HPDE6-E6E7 (cell line): Measurements from ENCODE around the gene CC2D2B.
"Not testable (repeated sequence)": the region's sequence is repeated elsewhere in the genome, so short reads cannot be mapped to it uniquely, and the experiment has no call there.

Source experiments
- DNase-seq: peaks from one replicate; pipeline ENCODE4 v3.0.0; 2011; ENCODE audit warnings: missing footprints; ENCODE audit errors: extremely low spot score

The CC2D2B gene

GRCh38 chr10:96017191-96017687 lies 109.5 kb downstream of the CC2D2B start:
- peak; percentile 69 for DNase-seq

GRCh38 chr10:96021332-96021731 lies 113.6 kb downstream of the CC2D2B start:
- DNase-seq, result no peak

DNA sequence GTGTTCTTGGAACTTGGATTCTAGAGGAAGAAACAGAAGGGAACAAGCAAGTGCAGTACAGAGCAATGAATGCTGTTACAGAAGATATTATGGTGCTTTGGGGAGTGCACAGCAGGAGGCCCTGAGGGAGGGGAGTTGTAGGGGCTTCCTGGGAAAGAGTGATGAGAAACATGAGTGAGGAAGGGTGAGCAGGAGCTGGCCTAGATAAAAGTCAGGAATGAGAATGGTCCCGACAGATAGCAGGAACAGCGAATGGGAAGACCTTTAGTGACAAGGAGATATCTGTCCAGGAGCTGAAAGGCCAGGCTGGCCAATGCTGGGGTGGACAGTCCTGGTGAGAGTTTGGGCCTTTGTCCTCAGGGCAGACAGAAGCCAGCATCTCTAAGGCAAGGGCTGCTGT lies 115.0 kb downstream of the CC2D2B start:
- DNase-seq, result no peak

GRCh38 chr10:96023168-96023567 lies 115.4 kb downstream of the CC2D2B start:
- DNase-seq, result no peak

DNA sequence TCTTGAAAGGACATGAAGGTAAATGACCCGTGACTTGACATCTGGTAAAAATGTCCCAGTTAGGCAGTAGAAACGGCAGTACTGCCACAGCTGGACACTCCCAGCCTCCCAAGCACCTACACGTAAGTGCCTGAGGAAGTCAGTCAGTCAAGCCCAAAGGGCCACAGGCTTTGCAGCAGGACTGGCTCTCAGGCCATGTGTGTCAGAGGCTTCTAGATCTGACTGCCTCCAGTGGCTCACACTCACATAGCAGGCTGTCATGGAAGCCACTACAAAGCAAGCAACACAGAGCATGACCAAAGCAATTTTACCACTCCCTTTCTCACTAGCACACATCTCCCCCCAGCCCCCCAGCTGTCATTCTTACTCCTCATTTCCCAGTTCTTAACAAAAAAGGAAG lies 117.8 kb downstream of the CC2D2B start:
- peak; percentile 28 for DNase-seq

DNA sequence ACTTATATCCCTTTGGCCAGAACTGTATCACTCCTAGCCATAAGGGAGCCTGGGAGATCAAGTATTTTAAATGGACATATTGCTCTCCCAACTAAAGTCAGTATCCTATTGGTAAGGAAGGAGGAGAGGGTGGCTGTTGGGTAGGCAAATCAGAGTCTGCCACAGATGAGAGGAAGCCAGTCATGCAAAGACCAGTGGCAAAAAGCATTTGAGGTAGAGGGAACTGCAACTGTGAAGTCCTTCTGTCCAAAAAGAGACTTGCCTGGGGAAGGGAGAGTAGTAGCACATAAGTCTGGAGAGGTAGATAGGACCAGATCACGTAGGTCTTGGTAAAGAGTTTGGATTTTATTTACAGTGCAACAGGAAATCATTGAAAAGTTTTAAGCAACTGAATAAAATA lies 126.8 kb downstream of the CC2D2B start:
- no peak for DNase-seq

GRCh38 chr10:96038476-96039387 lies 131.0 kb downstream of the CC2D2B start:
- DNase-seq, result no peak

GRCh38 chr10:96041146-96041545 lies 133.4 kb downstream of the CC2D2B start:
- DNase-seq, result no peak

- DNase-seq, result peak; percentile 97
Measured at GRCh38 chr10:96043033-96043892, 135.5 kb downstream of the CC2D2B start, which contains the start of gene CCNJ. CCNJ (plus strand) TSS chr10:96043583; CDS start chr10:96044394, 811 bp downstream.

GRCh38 chr10:96043893-96044715 lies 136.3 kb downstream of the CC2D2B start:
- DNase-seq, result peak; percentile 47

DNA sequence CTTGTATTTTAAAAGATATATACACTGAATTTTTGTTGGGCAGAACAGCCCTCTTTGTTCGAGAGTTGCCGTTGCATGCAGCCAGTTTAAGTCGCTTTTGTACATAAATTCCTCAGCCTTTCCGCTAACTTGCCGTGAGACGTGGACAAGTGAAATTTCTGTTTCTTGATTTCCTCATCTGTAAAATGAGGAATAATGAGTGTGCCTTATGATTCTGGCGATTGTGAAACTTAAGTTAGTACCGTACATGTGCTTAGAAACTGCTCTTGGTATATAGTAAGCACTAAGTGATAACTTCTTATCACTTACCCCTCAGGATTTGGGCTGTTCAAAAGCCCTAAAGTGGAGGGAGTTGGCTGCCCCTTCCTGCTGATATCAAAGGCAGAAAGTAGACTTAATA lies 137.0 kb downstream of the CC2D2B start:
- DNase-seq, result no peak

DNA sequence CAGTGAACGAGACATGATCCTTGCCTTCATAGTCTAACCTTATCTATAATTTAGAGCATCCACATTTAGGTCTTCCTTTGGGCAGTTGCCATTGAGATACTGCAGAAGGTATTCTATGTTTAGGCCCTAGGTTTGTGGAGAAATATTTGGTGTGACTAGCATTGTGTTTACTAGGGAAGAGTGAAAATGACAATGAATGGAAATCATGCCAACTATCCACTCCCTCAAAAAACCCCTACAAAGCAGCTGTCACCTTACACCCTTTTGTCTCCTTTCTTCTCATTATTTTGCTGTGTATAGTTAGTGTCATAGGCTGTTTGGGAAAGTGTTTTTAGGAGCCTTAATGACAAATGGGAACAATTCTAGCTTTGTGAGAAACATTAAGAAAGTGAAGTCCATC lies 138.8 kb downstream of the CC2D2B start:
- no peak for DNase-seq

GRCh38 chr10:96047004-96047649 lies 139.4 kb downstream of the CC2D2B start:
- no peak for DNase-seq

DNA sequence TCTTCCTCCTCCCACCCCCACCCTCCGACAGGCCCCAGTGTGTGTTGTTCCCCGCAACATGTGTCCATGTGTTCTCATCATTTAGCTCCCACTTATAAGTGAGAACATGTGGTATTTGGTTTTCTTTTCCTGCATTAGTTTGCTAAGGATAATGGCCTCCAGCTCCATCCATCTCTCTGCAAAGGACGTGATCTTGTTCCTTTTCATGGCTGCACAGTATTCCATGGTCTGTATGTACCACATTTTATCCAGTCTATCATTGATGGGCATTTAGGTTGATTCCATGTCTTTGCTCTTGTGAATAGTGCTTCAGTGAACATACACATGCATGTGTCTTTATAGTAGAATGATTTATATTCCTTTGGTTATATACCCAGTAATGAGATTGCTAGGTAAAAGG lies 140.2 kb downstream of the CC2D2B start:
- not testable (repeated sequence) for DNase-seq

DNA sequence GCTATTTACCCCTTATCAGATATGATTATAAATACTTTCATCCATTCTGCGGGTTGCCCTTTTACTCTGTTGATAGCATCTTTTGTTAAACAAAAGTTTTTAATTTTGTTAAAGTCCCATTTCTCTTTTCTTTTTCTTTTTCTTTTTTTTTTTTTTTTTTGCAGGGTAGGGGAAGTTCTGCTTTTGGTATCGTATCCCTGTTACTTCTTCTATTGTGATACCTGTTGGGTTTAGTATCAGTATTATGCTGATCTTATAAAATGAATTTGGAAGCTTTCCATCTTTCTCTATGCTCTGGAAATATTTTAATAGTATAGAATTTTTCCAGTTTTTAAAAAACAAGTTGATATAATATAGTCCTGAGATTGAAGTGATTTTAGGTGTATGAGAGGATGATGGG lies 141.6 kb downstream of the CC2D2B start:
- no peak for DNase-seq

DNA sequence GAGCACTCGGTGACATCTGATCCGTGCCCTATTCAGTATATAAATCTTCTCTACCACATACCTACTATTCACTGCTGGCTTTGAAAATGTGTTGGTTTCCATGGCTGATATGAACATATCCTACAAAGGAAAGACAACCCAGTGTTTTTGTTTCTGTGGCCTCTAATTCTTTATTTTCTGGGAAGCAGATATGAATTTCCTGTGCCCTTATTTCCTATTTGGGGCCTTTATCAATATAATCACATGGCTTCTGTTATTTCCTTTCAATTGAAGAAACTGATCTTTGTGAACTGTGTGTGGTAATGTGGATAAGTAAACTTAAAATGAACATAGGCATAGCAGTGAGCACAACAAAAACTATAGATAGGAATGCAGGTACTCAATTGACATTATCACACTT lies 146.2 kb downstream of the CC2D2B start:
- no peak for DNase-seq

DNA sequence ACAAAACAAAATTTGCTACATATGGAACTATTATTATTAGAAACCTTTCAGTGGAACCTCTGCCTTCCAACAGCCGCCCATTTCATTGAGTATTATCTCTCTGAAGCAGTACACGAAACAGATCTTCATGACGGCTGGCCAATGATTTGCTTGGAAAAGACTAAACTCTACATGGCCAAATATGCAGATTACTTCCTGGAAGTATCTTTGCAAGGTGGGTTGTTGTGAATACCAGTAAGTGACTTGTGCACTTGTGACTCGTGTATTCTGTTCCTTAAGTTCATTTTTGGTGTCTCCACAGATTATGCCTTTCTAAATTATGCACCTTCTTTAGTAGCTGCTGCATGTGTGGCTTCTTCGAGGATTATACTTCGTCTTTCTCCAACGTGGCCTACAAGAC lies 149.0 kb downstream of the CC2D2B start:
- no peak for DNase-seq

DNA sequence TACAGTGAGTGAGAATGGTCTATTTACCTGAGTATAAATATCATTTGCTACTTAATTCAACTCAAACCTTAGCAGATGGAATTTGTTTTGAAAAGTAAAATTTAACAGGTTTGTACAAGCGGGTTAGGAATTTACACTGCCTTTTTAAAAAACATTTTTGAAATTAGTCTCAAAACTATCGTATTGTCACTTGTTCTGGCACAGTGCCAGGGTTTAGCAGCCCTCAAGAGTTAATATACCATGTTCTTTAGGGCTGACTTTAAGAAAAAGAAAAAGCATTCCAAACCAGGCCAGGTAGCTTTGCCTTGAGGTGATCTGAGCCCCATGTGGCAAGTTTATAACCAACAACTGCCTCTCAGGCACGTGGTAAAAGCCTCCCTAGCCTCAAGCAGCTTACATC lies 153.5 kb downstream of the CC2D2B start:
- DNase-seq, result no peak

- no peak for DNase-seq
Measured at GRCh38 chr10:96072674-96073073, 164.9 kb downstream of the CC2D2B start.

DNA sequence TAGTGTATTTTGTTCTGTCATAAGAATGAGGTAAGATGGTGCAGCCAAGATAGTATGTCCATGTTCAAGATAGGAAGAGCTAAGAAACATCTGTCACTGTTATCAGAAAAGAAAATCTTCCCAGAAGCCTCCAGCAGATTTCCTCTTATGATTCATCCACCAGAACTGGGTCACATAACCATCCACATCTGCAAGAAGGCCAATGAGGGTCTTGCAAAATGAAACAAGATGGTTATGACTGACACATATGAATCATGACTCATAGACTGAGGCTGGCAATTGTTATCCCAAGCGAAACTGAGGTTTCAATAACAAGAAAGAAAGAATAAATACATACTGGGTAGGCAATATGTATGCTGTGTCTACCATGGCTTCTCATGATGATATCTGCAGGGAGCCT lies 165.9 kb downstream of the CC2D2B start:
- DNase-seq, result peak; percentile 20

DNA sequence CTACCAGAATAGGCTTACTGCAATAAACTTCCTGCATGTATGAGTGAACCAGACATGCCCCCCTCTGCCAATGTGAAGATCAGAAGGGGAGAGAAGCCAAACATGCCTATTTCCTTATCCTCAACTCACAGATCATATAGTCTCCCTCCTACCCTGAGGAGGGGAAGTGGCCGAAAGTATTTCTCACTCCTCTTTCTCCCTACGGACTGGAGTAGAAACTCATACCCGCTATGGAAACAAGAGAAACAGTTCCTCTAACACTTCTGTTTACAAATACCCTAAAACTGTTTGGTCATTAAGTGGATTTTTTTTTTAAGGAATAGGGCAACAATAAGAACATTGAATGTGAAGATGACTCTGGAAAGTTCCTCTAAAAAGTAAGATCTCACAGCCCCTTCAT lies 167.0 kb downstream of the CC2D2B start:
- DNase-seq, result no peak
